Liver (tissue), 3 donors: ENCODE results near the gene SETD1A.
A peak's percentile ranks its signal among the peaks of the same experiment; 100 is the strongest.

Source experiments
- EGR1 ChIP-seq, 2 donors: IDR thresholded peaks; 2 replicates each; pipeline ENCODE4 v1.6.1; 2016 to 2018; ENCODE audit warnings: antibody characterized with exemption in 2 of 2, low read depth in 2 of 2
- GABPA ChIP-seq, 2 donors: IDR thresholded peaks in 1 of 2; conservative IDR thresholded peaks in 1 of 2; 2 replicates each; pipeline ENCODE4 v1.6.1; 2016; ENCODE audit warnings: antibody characterized with exemption in 2 of 2, mild to moderate bottlenecking in 1 of 2, moderate library complexity in 1 of 2
- JUND ChIP-seq, 2 donors: IDR thresholded peaks; 2 replicates each; pipeline ENCODE4 v1.6.1; 2016; ENCODE audit warnings: antibody characterized with exemption in 2 of 2
- RAD21 ChIP-seq, 2 donors: IDR thresholded peaks; 2 replicates each; pipeline ENCODE4 v1.6.1; 2016; ENCODE audit warnings: antibody characterized with exemption in 2 of 2, mild to moderate bottlenecking in 2 of 2
- RXRA ChIP-seq, 2 donors: IDR thresholded peaks; 2 replicates each; pipeline ENCODE4 v1.6.1; 2017 to 2018; ENCODE audit warnings: antibody characterized with exemption in 2 of 2, mild to moderate bottlenecking in 1 of 2
- TAF1 ChIP-seq: conservative IDR thresholded peaks from 2 replicates; pipeline ENCODE4 v1.6.1; 2016; ENCODE audit warnings: antibody characterized with exemption, mild to moderate bottlenecking
- YY1 ChIP-seq: IDR thresholded peaks from 2 replicates; pipeline ENCODE4 v1.6.1; 2016; ENCODE audit warnings: antibody characterized with exemption, mild to moderate bottlenecking
- TF ChIP-seq, protein P1 (sequence below): fragments of 150-350 bp; IDR thresholded peaks from 2 replicates; pipeline ENCODE4 v1.5.1; 2017; ENCODE audit warnings: improper control_type of control experiment, low read depth, low read length; ENCODE audit not compliant: missing input control
- TF ChIP-seq, protein P2 (sequence below): IDR thresholded peaks from 2 replicates; pipeline ENCODE4 v1.6.1; 2016; ENCODE audit warnings: antibody characterized with exemption, mild to moderate bottlenecking
- donor health status: healthy.
- donor health status: healthy.

GRCh38 chr16:30985401-30986128, 28.0 kb downstream of the SETD1A start:
- TF ChIP-seq EGR1 (IDR thresholded peaks at IDR 0.05; ENCODE audit: low read depth in 2 of 2) (peak in 1 of 2 donors; percentile 30), RXRA (IDR thresholded peaks at IDR 0.05) (peak in 1 of 2 donors; percentile 86), RAD21 (IDR thresholded peaks at IDR 0.05) (peak; percentile 66 to 75), TAF1 (no peak), JUND (IDR thresholded peaks at IDR 0.05) (peak in 1 of 2 donors; percentile 81), GABPA (IDR thresholded peaks at IDR 0.05 in 1 of 2, conservative IDR thresholded peaks at IDR 0.05 in 1 of 2) (peak in 1 of 2 donors; percentile 11), YY1 (peak; percentile 74)
- TF ChIP-seq, protein P1, sequence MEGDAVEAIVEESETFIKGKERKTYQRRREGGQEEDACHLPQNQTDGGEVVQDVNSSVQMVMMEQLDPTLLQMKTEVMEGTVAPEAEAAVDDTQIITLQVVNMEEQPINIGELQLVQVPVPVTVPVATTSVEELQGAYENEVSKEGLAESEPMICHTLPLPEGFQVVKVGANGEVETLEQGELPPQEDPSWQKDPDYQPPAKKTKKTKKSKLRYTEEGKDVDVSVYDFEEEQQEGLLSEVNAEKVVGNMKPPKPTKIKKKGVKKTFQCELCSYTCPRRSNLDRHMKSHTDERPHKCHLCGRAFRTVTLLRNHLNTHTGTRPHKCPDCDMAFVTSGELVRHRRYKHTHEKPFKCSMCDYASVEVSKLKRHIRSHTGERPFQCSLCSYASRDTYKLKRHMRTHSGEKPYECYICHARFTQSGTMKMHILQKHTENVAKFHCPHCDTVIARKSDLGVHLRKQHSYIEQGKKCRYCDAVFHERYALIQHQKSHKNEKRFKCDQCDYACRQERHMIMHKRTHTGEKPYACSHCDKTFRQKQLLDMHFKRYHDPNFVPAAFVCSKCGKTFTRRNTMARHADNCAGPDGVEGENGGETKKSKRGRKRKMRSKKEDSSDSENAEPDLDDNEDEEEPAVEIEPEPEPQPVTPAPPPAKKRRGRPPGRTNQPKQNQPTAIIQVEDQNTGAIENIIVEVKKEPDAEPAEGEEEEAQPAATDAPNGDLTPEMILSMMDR = peak; percentile 53
- TF ChIP-seq, protein P2, sequence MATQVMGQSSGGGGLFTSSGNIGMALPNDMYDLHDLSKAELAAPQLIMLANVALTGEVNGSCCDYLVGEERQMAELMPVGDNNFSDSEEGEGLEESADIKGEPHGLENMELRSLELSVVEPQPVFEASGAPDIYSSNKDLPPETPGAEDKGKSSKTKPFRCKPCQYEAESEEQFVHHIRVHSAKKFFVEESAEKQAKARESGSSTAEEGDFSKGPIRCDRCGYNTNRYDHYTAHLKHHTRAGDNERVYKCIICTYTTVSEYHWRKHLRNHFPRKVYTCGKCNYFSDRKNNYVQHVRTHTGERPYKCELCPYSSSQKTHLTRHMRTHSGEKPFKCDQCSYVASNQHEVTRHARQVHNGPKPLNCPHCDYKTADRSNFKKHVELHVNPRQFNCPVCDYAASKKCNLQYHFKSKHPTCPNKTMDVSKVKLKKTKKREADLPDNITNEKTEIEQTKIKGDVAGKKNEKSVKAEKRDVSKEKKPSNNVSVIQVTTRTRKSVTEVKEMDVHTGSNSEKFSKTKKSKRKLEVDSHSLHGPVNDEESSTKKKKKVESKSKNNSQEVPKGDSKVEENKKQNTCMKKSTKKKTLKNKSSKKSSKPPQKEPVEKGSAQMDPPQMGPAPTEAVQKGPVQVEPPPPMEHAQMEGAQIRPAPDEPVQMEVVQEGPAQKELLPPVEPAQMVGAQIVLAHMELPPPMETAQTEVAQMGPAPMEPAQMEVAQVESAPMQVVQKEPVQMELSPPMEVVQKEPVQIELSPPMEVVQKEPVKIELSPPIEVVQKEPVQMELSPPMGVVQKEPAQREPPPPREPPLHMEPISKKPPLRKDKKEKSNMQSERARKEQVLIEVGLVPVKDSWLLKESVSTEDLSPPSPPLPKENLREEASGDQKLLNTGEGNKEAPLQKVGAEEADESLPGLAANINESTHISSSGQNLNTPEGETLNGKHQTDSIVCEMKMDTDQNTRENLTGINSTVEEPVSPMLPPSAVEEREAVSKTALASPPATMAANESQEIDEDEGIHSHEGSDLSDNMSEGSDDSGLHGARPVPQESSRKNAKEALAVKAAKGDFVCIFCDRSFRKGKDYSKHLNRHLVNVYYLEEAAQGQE = no peak
